Osteocyte (in vitro differentiated cells): Measurements from ENCODE around the gene SSBP4. TPM values are rescaled to one million over a fixed set of nuclear protein-coding genes. Genes with fewer than 3 reads are reported as not detected.

Experiments used
- DNase-seq: peaks from one replicate; pipeline ENCODE4 v3.0.0; 2021; ENCODE audit warnings: mixed read lengths; ENCODE audit not compliant: unreplicated experiment; ENCODE audit errors: extremely low spot score
- H3K27ac Mint-ChIP-seq: one replicate; pipeline ENCODE4 v1.8.0; 2021; ENCODE audit warnings: mild to moderate bottlenecking, mixed read lengths; ENCODE audit not compliant: unreplicated experiment
- H3K27me3 Mint-ChIP-seq: one replicate; pipeline ENCODE4 v1.8.0; 2021; ENCODE audit warnings: mixed read lengths; ENCODE audit not compliant: unreplicated experiment
- H3K36me3 Mint-ChIP-seq: one replicate; pipeline ENCODE4 v1.8.0; 2021; ENCODE audit warnings: mixed read lengths; ENCODE audit not compliant: unreplicated experiment
- H3K4me1 Mint-ChIP-seq: one replicate; pipeline ENCODE4 v1.8.0; 2021; ENCODE audit warnings: mixed read lengths; ENCODE audit not compliant: unreplicated experiment
- H3K4me3 Mint-ChIP-seq: one replicate; pipeline ENCODE4 v1.8.0; 2021; ENCODE audit warnings: mild to moderate bottlenecking, moderate library complexity, mixed read lengths; ENCODE audit not compliant: unreplicated experiment
- H3K9me3 Mint-ChIP-seq: one replicate; pipeline ENCODE4 v1.8.0; 2021; ENCODE audit warnings: mixed read lengths; ENCODE audit not compliant: unreplicated experiment
- CTCF ChIP-seq: fragments of 200-600 bp; sonication (generic); IDR thresholded peaks from 2 replicates; pipeline ENCODE4 v1.5.0; 2021; ENCODE audit warnings: antibody characterized with exemption, mild to moderate bottlenecking, moderate library complexity
- total RNA-seq: library from RNA; stranded (reverse); gene quantifications from 2 replicates; pipeline ENCODE4 v1.2.1, GENCODE V29; 2021

Gene SSBP4
- total RNA-seq, 1 donor from 2014 or later: 82.9 TPM

DNA sequence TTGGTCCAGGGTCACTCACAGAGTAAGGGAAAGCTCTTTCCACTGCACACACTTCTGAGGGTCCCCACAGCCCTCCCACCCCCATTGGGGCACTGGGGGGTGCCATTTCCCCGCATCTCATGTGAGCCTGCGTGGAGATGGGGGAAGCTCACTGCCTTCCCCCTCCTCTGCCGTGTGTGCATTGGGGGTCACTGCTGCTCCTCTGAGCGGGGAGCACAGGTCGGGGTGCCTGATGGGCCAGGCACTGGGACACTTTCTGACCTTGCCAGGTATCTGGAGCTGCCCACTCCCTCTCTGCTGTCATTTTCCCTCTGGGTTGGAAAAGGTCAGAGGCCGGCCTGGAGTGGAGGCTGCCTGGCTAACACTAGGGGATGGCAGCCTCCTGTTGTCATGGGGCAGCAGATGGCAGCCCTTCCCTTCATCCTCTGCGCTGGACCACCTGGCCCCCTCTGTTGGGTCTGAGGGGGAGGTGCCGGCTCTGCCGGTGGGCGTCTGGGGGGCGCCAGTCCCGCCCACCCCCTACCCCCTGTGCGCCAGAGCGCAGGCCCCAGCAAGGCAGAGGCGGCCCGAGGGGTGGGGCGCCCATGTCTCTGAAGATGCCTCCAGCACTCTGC lies 9.1 kb downstream of the SSBP4 start:
- TF ChIP-seq CTCF: no peak
- peak overlapping the region; percentile 77 for H3K27ac Mint-ChIP-seq
- H3K4me1 Mint-ChIP-seq: peaks cover 22% of the 10 kb centered on the region
- no peaks in the 10 kb centered on the region for H3K36me3 Mint-ChIP-seq
- no peak for DNase-seq
- no peaks in the 10 kb centered on the region for H3K9me3 Mint-ChIP-seq
- no peak overlapping the region for H3K4me3 Mint-ChIP-seq
- no peaks in the 10 kb centered on the region for H3K27me3 Mint-ChIP-seq

- peak overlapping the region; percentile 10 for H3K4me3 Mint-ChIP-seq
- H3K4me1 Mint-ChIP-seq: peaks cover 20% of the 10 kb centered on the region
- TF ChIP-seq CTCF: no peak
- peak; percentile 96 for DNase-seq
- peak overlapping the region; percentile 86 for H3K27ac Mint-ChIP-seq
- H3K27me3 Mint-ChIP-seq: no peaks in the 10 kb centered on the region
- H3K9me3 Mint-ChIP-seq: no peaks in the 10 kb centered on the region
- H3K36me3 Mint-ChIP-seq: no peaks in the 10 kb centered on the region
These were observed 9.8 kb downstream of the SSBP4 start for GRCh38 chr19:18428787-18429674.

GRCh38 chr19:18429717-18430416 lies 10.7 kb downstream of the SSBP4 start:
- DNase-seq: no peak
- Mint-ChIP-seq H3K4me3 (no peak overlapping the region), H3K9me3 (no peaks in the 10 kb centered on the region), H3K27ac (peak overlapping the region; percentile 86), H3K36me3 (no peaks in the 10 kb centered on the region), H3K4me1 (peaks cover 26% of the 10 kb centered on the region), H3K27me3 (no peaks in the 10 kb centered on the region)
- no peak for TF ChIP-seq CTCF

- Mint-ChIP-seq H3K27ac (peak overlapping the region; percentile 57), H3K9me3 (no peaks in the 10 kb centered on the region), H3K27me3 (no peaks in the 10 kb centered on the region), H3K4me3 (no peak overlapping the region), H3K36me3 (no peaks in the 10 kb centered on the region), H3K4me1 (peaks cover 26% of the 10 kb centered on the region)
- TF ChIP-seq CTCF: no peak
- no peak for DNase-seq
These were observed 11.4 kb downstream of the SSBP4 start for GRCh38 chr19:18430417-18431144.
